Tibial nerve (tissue), 3 donors: ENCODE results near the gene WNT6.

Experiments
- POLR2A ChIP-seq, 2 donors: fragments of 450-650 bp; IDR thresholded peaks; one replicate each; pipeline ENCODE4 v1.6.1; 2017; ENCODE audit warnings: antibody characterized with exemption in 2 of 2, mild to moderate bottlenecking in 2 of 2, moderate library complexity in 2 of 2
- TF ChIP-seq, protein P1 (sequence below), 5 experiments: fragments of 200-600 bp in 3 of 5; fragments of 450-650 bp in 2 of 5; sonication (generic) in 3 of 5; IDR thresholded peaks; one replicate each; pipeline ENCODE4 v1.5.1; 2016 to 2019; ENCODE audit warnings: antibody characterized with exemption in 5 of 5, mild to moderate bottlenecking in 3 of 5, moderate library complexity in 2 of 5

GRCh38 chr2:218867900-218868299, 8.3 kb downstream of the WNT6 start:
- TF ChIP-seq, protein P1, sequence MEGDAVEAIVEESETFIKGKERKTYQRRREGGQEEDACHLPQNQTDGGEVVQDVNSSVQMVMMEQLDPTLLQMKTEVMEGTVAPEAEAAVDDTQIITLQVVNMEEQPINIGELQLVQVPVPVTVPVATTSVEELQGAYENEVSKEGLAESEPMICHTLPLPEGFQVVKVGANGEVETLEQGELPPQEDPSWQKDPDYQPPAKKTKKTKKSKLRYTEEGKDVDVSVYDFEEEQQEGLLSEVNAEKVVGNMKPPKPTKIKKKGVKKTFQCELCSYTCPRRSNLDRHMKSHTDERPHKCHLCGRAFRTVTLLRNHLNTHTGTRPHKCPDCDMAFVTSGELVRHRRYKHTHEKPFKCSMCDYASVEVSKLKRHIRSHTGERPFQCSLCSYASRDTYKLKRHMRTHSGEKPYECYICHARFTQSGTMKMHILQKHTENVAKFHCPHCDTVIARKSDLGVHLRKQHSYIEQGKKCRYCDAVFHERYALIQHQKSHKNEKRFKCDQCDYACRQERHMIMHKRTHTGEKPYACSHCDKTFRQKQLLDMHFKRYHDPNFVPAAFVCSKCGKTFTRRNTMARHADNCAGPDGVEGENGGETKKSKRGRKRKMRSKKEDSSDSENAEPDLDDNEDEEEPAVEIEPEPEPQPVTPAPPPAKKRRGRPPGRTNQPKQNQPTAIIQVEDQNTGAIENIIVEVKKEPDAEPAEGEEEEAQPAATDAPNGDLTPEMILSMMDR (IDR thresholded peaks at IDR 0.05) = no peak
- TF ChIP-seq POLR2A (IDR thresholded peaks at IDR 0.05) = no peak
